ENCODE data around the gene SEMA3F.

GRCh38 chr3:50171540-50172301 is 16.6 kb downstream of the SEMA3F start:
- TF ChIP-seq POLR2A (IDR thresholded peaks at IDR 0.05) (no peak), CTCF (IDR thresholded peaks at IDR 0.05) (no peak), POLR2AphosphoS5 (IDR thresholded peaks at IDR 0.05) (peak in 1 of 2 donors; percentile 7)

All from upper lobe of left lung (tissue), 4 donors.